Neural progenitor cell (in vitro differentiated cells): Measurements from ENCODE around the gene IRF5. TPM values are rescaled to one million over a fixed set of nuclear protein-coding genes. Genes with fewer than 3 reads are reported as not detected.
A peak's percentile ranks its signal among the peaks of the same experiment; 100 is the strongest.

Experiments used
- DNase-seq: peaks from one replicate; pipeline ENCODE4 v3.0.0-alpha.2; 2016; ENCODE audit warnings: low spot score
- H2AFZ ChIP-seq: fragments of 200-600 bp; sonication (generic); replicated peaks from 2 replicates; pipeline ENCODE4 v1.6.1; 2016; ENCODE audit warnings: antibody characterized with exemption
- H3F3A ChIP-seq: fragments of 200-600 bp; sonication (generic); 2 replicates; pipeline ENCODE4 v1.6.1; 2016; ENCODE audit warnings: antibody characterized with exemption, low read depth
- H3K27ac ChIP-seq: fragments of 200-600 bp; sonication (generic); 2 replicates; pipeline ENCODE4 v1.5.1; 2016; ENCODE audit warnings: mild to moderate bottlenecking
- H3K27me3 ChIP-seq: fragments of 200-600 bp; sonication (generic); 2 replicates; pipeline ENCODE4 v1.6.1; 2016; ENCODE audit warnings: mild to moderate bottlenecking, moderate library complexity
- H3K36me3 ChIP-seq: fragments of 200-600 bp; sonication (generic); 2 replicates; pipeline ENCODE4 v1.5.1; 2016
- H3K4me1 ChIP-seq: fragments of 200-600 bp; sonication (generic); 2 replicates; pipeline ENCODE4 v1.6.1; 2016; ENCODE audit warnings: mixed run types
- H3K4me2 ChIP-seq: fragments of 200-600 bp; sonication (generic); 2 replicates; pipeline ENCODE4 v1.6.1; 2016
- H3K4me3 ChIP-seq: fragments of 200-600 bp; sonication (generic); 2 replicates; pipeline ENCODE4 v1.5.1; 2016
- H3K79me2 ChIP-seq: fragments of 200-600 bp; sonication (generic); 2 replicates; pipeline ENCODE4 v1.6.1; 2016; ENCODE audit warnings: low read depth
- H3K9ac ChIP-seq: fragments of 200-600 bp; sonication (generic); 2 replicates; pipeline ENCODE4 v1.6.1; 2016
- H3K9me3 ChIP-seq: fragments of 200-600 bp; sonication (generic); 2 replicates; pipeline ENCODE4 v1.5.1; 2016; ENCODE audit warnings: low read depth
- H4K20me1 ChIP-seq: fragments of 200-600 bp; sonication (generic); 2 replicates; pipeline ENCODE4 v1.6.1; 2016; ENCODE audit warnings: low read depth
- H3K27ac Mint-ChIP-seq: 3 replicates; pipeline ENCODE4 v1.8.0; 2021; ENCODE audit warnings: mixed read lengths
- H3K27me3 Mint-ChIP-seq: 2 replicates; pipeline ENCODE4 v1.8.0; 2022; ENCODE audit warnings: low read depth, mild to moderate bottlenecking, inconsistent platforms, moderate library complexity, mixed read lengths; ENCODE audit not compliant: insufficient read depth
- H3K36me3 Mint-ChIP-seq: 3 replicates; pipeline ENCODE4 v1.8.0; 2021; ENCODE audit warnings: mixed read lengths
- H3K4me1 Mint-ChIP-seq: 3 replicates; pipeline ENCODE4 v1.8.0; 2021; ENCODE audit warnings: mixed read lengths
- H3K4me3 Mint-ChIP-seq: 3 replicates; pipeline ENCODE4 v1.8.0; 2021; ENCODE audit warnings: mild to moderate bottlenecking, moderate library complexity, mixed read lengths
- H3K9me3 Mint-ChIP-seq: 3 replicates; pipeline ENCODE4 v1.8.0; 2020; ENCODE audit warnings: mixed read lengths
- EZH2 ChIP-seq: fragments of 200-600 bp; sonication (generic); IDR thresholded peaks from 2 replicates; pipeline ENCODE4 v1.6.1; 2017; ENCODE audit warnings: antibody characterized with exemption, mild to moderate bottlenecking, moderate library complexity
- EZH2phosphoT487 ChIP-seq: fragments of 200-600 bp; sonication (generic); IDR thresholded peaks from 2 replicates; pipeline ENCODE4 v1.6.1; 2017; ENCODE audit warnings: antibody characterized with exemption
- total RNA-seq: library from RNA; depleted of rRNA; stranded (reverse); fragments of >200 nt; gene quantifications from 2 replicates; pipeline ENCODE4 v1.2.3, GENCODE V29; 2015; ENCODE audit warnings: low replicate concordance
- TF ChIP-seq, protein P1 (sequence below): fragments of 200-600 bp; sonication (generic); IDR thresholded peaks from 2 replicates; pipeline ENCODE4 v1.5.1; 2017; ENCODE audit warnings: antibody characterized with exemption, mild to moderate bottlenecking

Gene IRF5
- total RNA-seq, 1 donor from 2014 or later, result 0.22 TPM

DNA sequence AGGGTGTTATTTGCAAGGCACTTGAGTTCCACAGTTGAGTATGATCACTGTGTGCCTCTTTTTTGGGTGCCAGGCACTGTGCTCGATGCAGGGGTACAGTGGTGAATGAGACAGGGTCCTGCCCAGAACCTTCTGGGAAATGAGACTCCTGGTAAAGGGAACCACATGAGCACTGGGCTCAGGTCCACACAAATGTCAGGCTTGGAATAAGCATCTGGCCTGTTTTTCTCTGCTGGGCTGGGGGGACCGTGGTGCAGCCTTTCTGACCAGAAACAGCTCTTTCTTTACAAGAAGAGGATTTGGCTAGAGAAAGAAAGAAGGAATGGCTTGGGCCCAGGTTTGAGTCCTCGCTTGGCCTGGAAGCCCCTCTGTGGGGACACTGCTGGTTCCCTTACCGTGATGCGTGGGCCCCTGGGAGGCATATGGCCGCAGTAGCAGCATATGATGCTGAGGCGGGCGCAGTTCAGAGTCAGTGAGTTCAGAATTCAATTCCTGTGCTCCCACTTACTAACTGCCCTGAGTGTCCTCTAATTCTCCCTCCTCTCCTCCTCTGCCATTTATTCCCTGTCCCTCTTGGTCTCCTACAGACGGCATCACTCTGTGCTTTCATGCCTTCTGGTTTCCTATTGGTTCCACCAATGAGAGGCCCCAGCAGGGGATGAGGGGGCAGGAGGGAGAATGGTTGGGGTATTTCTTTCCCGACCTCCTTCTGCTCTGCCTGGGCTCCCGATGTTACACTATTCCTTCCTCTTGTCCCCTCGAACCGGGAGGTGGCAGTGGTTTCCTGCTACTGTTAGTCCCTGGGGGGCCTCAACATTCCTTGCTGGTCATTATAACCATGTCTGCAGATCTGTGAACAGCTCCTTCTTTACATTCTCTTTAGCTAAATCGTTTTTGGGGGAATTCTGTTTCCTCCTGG lies 17.6 kb upstream of the IRF5 start:
- peaks cover 9% of the 10 kb centered on the region for H3K27me3 Mint-ChIP-seq
- peak overlapping the region; percentile 46 for H3K4me2 ChIP-seq

GRCh38 chr7:128920913-128921582 lies 16.7 kb upstream of the IRF5 start:
- peaks cover 9% of the 10 kb centered on the region for H3K27me3 Mint-ChIP-seq
- DNase-seq, result peak; percentile 36

More for the DNA sequence above, 17.6 kb upstream of the IRF5 start:
- H3K9me3 Mint-ChIP-seq, result peaks cover 5% of the 10 kb centered on the region
- H3K4me1 ChIP-seq, result peaks cover 23% of the 10 kb centered on the region
- H3K27ac Mint-ChIP-seq, result peak overlapping the region; percentile 42
- TF ChIP-seq EZH2, result no peak
- TF ChIP-seq, protein P1, sequence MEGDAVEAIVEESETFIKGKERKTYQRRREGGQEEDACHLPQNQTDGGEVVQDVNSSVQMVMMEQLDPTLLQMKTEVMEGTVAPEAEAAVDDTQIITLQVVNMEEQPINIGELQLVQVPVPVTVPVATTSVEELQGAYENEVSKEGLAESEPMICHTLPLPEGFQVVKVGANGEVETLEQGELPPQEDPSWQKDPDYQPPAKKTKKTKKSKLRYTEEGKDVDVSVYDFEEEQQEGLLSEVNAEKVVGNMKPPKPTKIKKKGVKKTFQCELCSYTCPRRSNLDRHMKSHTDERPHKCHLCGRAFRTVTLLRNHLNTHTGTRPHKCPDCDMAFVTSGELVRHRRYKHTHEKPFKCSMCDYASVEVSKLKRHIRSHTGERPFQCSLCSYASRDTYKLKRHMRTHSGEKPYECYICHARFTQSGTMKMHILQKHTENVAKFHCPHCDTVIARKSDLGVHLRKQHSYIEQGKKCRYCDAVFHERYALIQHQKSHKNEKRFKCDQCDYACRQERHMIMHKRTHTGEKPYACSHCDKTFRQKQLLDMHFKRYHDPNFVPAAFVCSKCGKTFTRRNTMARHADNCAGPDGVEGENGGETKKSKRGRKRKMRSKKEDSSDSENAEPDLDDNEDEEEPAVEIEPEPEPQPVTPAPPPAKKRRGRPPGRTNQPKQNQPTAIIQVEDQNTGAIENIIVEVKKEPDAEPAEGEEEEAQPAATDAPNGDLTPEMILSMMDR, result peak; percentile 27
- peaks cover 27% of the 10 kb centered on the region for H3K4me1 Mint-ChIP-seq
- no peaks in the 10 kb centered on the region for H3K36me3 Mint-ChIP-seq
- H3K4me3 Mint-ChIP-seq, result no peak overlapping the region
- H2AFZ ChIP-seq, result peak overlapping the region; percentile 2
- H3K79me2 ChIP-seq, result no peaks in the 10 kb centered on the region
- DNase-seq, result peak; percentile 65
- H3K9me3 ChIP-seq, result no peaks in the 10 kb centered on the region
- H3K27ac ChIP-seq, result no peak overlapping the region
- H4K20me1 ChIP-seq, result no peaks in the 10 kb centered on the region
- peak overlapping the region; percentile 6 for H3K4me3 ChIP-seq
- H3F3A ChIP-seq, result peaks cover 13% of the 10 kb centered on the region
- peaks cover 37% of the 10 kb centered on the region for H3K27me3 ChIP-seq
- no peaks in the 10 kb centered on the region for H3K36me3 ChIP-seq
- no peak overlapping the region for H3K9ac ChIP-seq

DNA sequence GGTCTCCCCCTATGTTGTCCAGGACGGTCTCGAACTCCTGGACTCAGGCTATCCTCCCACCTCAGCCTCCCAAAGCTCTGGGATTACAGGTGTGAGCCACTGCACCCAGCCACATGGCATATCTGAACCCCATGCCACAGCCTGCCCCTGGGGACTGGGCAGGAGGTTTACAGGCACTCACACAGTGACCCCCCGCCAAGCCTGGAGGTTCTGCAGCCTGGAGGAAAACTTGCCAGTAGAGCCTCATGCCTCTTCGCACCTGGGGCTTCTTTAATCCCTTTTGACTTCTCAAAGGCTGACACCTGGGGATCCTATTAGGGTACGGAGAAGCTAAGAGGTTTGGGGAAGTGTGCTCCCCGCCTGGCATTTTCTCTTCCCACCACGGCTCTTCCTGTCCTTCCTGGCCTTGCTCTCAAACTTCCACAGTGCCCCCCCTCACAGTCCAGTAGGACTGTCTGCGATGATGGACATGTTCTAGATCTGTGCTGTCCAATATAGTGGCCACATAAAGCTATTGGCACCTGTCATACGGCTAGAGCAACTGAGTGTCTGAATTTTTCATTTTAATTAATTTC lies 15.8 kb upstream of the IRF5 start:
- Histone ChIP-seq H3K4me3 (no peak overlapping the region), H3K27ac (no peak overlapping the region), H3K79me2 (no peaks in the 10 kb centered on the region), H3F3A (peaks cover 13% of the 10 kb centered on the region), H3K36me3 (no peaks in the 10 kb centered on the region), H3K4me2 (no peak overlapping the region), H4K20me1 (no peaks in the 10 kb centered on the region), H3K9ac (no peak overlapping the region), H2AFZ (no peak overlapping the region), H3K4me1 (peaks cover 23% of the 10 kb centered on the region), H3K27me3 (peaks cover 19% of the 10 kb centered on the region), H3K9me3 (no peaks in the 10 kb centered on the region)
- H3K9me3 Mint-ChIP-seq, result peaks cover 5% of the 10 kb centered on the region
- DNase-seq, result no peak
- no peaks in the 10 kb centered on the region for H3K36me3 Mint-ChIP-seq
- peaks cover 8% of the 10 kb centered on the region for H3K27me3 Mint-ChIP-seq
- H3K4me1 Mint-ChIP-seq, result peaks cover 24% of the 10 kb centered on the region
- TF ChIP-seq EZH2, result no peak
- TF ChIP-seq EZH2phosphoT487, result no peak
- TF ChIP-seq, protein P1, result no peak
- H3K27ac Mint-ChIP-seq, result no peak overlapping the region
- H3K4me3 Mint-ChIP-seq, result peak overlapping the region; percentile 1

More at GRCh38 chr7:128920913-128921582, 16.7 kb upstream of the IRF5 start:
- Mint-ChIP-seq H3K4me3 (peak overlapping the region; percentile 57), H3K27ac (no peak overlapping the region), H3K4me1 (peaks cover 24% of the 10 kb centered on the region), H3K36me3 (no peaks in the 10 kb centered on the region), H3K9me3 (peaks cover 5% of the 10 kb centered on the region)
- Histone ChIP-seq H3K4me3 (peak overlapping the region; percentile 6), H3K27ac (no peak overlapping the region), H3K36me3 (no peaks in the 10 kb centered on the region), H3K27me3 (peaks cover 28% of the 10 kb centered on the region), H2AFZ (peak overlapping the region; percentile 2), H3K9ac (no peak overlapping the region), H4K20me1 (no peaks in the 10 kb centered on the region), H3K4me1 (peaks cover 23% of the 10 kb centered on the region), H3K79me2 (no peaks in the 10 kb centered on the region), H3F3A (peaks cover 13% of the 10 kb centered on the region), H3K4me2 (peak overlapping the region; percentile 46), H3K9me3 (no peaks in the 10 kb centered on the region)
- no peak for TF ChIP-seq EZH2
